ENCODE measurements around the gene HOXB13.

DNA sequence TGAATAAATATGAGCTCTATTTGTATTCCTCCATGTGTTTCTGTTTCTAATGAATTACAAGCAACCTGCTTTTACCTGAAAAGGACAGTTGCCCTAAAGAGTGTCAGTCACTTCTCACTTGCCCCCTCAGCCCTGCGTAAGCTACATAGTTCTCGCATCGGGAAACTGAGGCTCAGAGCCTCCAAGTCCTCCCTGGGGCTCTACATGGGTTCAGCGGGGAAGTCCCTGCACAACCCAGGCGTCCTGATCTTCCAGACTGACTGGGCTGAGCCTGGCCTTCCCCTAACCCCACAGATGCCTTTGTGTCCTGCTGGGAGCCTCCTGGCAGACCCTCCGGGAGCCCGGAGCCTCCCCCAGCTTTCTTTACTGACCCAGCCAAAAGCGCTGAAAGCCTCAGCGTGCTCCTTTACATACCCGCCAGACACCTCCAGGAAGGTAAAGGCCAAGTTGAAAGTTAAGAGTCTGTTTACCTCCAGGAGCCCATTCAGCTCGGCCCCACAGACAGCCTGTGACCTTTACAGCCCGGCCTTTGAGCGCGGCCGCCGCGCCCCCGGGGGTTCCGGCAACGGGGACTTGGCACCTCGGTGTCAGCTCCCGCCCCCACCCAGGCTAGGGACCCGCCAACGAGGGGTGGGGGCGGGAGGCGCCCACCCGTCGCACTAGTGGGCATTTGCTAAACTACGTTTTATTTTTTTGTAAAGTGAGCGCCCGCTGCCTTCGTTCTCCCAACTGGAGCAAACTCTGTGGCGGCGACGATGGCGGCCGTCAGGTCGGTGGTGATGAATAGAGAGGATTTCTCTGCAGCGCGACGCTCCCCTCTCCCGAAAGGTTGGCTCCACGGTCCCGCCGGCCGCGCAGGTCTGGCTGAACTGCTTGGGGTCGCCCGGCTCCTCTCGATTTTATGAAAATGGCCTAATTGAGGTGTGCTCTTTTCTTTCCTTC, 4.4 kb upstream of the HOXB13 start:
- TF ChIP-seq, protein P1, sequence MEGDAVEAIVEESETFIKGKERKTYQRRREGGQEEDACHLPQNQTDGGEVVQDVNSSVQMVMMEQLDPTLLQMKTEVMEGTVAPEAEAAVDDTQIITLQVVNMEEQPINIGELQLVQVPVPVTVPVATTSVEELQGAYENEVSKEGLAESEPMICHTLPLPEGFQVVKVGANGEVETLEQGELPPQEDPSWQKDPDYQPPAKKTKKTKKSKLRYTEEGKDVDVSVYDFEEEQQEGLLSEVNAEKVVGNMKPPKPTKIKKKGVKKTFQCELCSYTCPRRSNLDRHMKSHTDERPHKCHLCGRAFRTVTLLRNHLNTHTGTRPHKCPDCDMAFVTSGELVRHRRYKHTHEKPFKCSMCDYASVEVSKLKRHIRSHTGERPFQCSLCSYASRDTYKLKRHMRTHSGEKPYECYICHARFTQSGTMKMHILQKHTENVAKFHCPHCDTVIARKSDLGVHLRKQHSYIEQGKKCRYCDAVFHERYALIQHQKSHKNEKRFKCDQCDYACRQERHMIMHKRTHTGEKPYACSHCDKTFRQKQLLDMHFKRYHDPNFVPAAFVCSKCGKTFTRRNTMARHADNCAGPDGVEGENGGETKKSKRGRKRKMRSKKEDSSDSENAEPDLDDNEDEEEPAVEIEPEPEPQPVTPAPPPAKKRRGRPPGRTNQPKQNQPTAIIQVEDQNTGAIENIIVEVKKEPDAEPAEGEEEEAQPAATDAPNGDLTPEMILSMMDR (IDR thresholded peaks at IDR 0.05): no peak
- no peak for TF ChIP-seq EP300 (IDR thresholded peaks at IDR 0.05)
- TF ChIP-seq POLR2A (IDR thresholded peaks at IDR 0.05): no peak
- no peak for TF ChIP-seq POLR2AphosphoS5 (IDR thresholded peaks at IDR 0.05)
